ENCODE measurements around the gene TBX18.

TBX18 gene

GRCh38 chr6:84671183-84671582, 93.2 kb downstream of the TBX18 start:
- no peak for DNase-seq (ENCODE audit: low read depth in 3 of 3)

GRCh38 chr6:84669945-84670344, 94.5 kb downstream of the TBX18 start:
- DNase-seq (ENCODE audit: low read depth in 3 of 3): no peak

GRCh38 chr6:84667252-84668213, 96.9 kb downstream of the TBX18 start:
- no peak for DNase-seq (ENCODE audit: low read depth in 3 of 3)

- no peak for DNase-seq (ENCODE audit: low read depth in 3 of 3)
Observed at GRCh38 chr6:84665401-84665800, 99.0 kb downstream of the TBX18 start.

DNA sequence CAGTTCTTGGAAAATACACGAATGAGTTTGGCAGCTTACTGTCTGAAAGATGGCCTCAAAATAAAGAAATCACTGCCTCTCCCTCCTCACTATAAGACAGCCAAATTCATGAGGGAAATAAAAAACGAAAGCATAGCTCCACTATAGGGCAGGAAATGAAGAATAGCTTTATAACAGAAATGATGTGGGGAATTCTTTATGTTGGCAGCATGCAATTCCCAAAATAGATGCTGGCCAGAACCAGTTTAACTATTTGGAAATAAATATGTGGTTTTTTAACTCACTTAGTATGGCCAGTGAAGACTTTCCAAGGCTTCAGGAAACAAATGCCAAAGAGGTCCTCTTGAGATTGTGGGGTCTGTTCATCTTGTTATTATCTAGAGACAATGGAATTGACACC, 100.5 kb downstream of the TBX18 start:
- no peak for DNase-seq (ENCODE audit: low read depth in 3 of 3)

- DNase-seq (ENCODE audit: low read depth in 3 of 3): no peak
Observed at GRCh38 chr6:84657486-84657885, 106.9 kb downstream of the TBX18 start.

GRCh38 chr6:84657025-84657424, 107.4 kb downstream of the TBX18 start:
- no peak for DNase-seq (ENCODE audit: low read depth in 3 of 3)

DNA sequence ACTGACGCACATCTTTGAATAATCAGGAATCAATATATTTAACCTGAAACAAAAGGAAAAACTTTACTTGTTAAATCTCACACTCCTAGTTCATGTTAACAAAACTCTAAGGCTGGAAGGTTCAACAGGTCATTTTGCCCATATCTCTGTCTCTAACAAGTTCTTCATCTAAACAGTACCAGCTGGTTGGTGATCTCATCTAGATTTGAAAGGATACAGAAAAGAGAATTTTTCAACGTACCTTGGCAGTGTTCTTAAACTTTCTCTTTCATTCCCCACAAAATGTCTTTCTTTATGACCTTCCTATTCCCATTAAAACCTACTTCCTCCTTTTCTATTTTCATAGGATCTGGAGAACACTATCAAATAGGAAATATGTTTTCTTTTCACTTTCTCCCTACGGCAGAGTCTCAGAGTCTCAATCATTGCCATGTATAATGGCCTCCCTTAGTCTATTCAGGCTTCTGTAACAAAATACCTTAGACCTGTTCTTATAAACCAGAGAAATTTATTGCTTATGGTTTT, 111.3 kb downstream of the TBX18 start:
- DNase-seq (ENCODE audit: low read depth in 3 of 3): no peak

- DNase-seq (ENCODE audit: low read depth in 3 of 3): no peak
Observed at GRCh38 chr6:84652356-84653026, 111.9 kb downstream of the TBX18 start.

DNA sequence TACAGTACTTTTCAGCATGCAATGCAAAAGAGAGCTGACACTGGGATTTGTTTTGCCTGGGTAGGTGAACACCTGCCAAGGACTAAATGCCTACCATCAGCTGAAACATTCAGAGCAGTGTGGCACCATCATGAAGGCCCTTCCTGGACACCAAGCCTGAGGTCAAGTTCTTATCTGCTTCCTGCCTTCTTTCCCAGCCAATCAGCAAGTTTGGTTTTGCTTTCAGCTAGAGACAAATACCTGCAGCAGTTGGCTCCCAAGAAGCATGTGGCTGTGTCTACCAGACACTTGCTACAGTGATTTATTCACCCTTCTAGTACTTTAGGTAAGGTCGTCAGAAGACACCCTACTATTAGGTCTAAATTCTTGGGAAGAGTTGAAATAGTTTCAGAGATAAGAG, 112.8 kb downstream of the TBX18 start:
- no peak for DNase-seq (ENCODE audit: low read depth in 3 of 3)

DNA sequence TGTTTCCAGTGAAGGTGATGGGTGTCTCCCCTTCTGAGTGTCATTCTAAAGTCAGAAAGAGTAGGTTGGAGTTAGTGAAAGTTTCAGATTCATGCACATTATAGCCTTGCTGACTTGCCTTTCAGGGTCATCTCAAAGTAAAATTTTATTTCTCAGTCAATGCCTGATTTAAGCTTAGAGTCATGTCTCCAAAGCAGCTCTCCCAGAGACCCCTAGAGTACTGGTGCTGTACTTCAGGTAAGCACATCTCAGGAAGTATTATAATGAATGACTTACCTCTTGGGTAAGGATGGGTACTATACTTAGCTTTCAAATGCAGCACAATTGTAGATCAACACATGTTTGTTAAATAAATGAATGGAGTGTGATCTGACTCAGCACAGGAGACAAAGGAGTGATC, 116.0 kb downstream of the TBX18 start:
- DNase-seq (ENCODE audit: low read depth in 3 of 3): no peak

DNA sequence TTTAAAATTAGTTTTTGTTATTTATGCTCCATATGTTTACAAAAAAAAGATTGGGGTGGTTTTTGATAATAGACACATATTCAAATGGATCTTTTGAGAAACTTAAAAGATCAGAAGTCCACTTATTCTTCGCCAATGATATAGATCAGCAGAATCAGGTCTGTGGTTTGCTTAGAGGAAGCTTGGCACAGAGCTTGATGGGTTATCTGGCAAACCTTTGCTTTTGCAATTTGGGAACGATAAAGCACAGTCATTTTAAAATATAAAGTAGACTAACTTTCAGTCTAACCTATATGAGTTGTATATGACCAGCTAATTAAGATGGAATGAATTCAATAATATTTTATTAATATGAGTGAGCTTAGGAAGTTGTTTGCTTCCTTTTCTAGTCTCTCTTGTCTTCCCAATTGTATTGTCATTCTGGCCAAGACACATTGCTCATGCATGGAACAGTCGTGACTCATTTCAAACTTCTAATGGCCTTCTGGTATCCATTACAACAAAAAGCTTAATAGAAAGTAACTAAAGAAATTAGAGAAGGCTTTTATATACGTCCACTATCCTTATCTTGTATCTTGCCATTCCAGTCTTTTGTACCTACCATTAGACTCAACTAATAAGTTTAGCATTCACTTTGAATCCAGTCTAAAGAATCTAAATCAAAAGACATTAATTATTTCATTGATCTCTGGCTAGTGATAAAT, 118.7 kb downstream of the TBX18 start:
- no peak for DNase-seq (ENCODE audit: low read depth in 3 of 3)

DNA sequence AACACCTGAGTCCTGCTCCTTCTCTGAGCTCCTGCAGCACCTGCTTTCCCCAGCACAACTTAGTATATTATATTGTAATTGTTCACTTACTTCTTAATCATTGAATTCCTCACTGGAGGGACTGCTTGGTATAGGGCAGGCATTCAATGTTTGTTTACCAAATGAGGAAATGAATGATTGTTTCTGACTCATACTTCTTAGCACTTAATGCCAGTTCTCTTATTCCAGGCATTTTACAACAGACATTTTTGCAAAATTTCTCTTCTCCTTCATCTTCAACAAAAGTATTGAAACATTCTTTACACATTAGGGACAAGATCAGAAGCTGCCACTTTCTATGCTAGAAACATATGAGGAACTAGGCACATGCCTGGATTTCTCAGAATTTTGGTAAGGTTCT, 119.4 kb downstream of the TBX18 start:
- DNase-seq (ENCODE audit: low read depth in 3 of 3): no peak

DNA sequence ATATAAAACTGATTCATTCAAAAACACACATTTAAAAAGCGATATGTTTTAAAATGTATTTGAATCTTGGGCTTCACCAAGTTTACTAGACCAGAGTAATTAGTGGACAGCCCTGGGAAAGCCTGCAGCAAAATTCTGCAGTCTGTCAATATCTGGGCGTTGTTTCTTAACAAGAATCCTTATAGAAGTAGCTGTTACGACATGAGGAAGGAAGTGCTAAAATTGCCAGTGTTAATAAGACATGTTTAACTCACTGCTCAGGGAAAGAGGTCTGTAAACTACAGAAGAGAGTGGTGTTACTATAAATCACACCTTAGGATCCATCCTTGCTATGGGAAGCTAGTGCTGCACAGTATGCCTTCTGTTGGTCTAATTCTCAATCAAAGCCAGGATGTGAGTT, 120.6 kb downstream of the TBX18 start:
- no peak for DNase-seq (ENCODE audit: low read depth in 3 of 3)

GRCh38 chr6:84641076-84641475, 123.3 kb downstream of the TBX18 start:
- no peak for DNase-seq (ENCODE audit: low read depth in 3 of 3)

DNA sequence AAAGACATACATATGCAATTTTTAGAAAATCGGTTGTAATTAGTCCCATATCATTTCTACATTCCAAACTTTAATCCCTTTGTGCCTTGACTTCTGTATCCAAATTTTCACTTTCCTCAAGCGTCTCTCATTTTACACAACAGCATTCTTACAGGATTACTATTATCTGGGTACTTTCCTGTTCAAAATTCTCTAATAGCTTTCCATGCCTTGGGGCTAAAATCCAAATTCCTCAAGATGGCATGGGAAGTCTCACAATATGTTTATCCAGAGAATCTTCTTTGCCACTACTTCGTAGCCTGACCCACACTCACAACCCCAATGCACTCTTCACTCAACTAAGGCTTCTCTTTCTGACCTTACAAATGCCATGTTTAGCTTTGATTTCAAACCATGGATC, 125.0 kb downstream of the TBX18 start:
- no peak for DNase-seq (ENCODE audit: low read depth in 3 of 3)

GRCh38 chr6:84638286-84638685, 126.1 kb downstream of the TBX18 start:
- no peak for DNase-seq (ENCODE audit: low read depth in 3 of 3)

Measured in stimulated activated CD4-positive, alpha-beta T cell treated with anti-CD3 and anti-CD28 coated beads, TNF-alpha, amount 100 ng/mL, for 24 hours (primary cell).